HL-60 (cell line): ENCODE measurements around the gene ANKRD17.

ENCODE experiments used
- GABPA ChIP-seq: IDR thresholded peaks from 2 replicates; pipeline ENCODE4 v1.6.1; 2012; ENCODE audit warnings: low read depth
- POLR2AphosphoS5 ChIP-seq: IDR thresholded peaks from 2 replicates; pipeline ENCODE4 v1.6.1; 2012; ENCODE audit warnings: low read depth
- TF ChIP-seq, protein P1 (sequence below): IDR thresholded peaks from one replicate; pipeline ENCODE4 v1.5.1; 2011; ENCODE audit warnings: low read length, control low read depth, inconsistent platforms; ENCODE audit not compliant: insufficient read depth

DNA sequence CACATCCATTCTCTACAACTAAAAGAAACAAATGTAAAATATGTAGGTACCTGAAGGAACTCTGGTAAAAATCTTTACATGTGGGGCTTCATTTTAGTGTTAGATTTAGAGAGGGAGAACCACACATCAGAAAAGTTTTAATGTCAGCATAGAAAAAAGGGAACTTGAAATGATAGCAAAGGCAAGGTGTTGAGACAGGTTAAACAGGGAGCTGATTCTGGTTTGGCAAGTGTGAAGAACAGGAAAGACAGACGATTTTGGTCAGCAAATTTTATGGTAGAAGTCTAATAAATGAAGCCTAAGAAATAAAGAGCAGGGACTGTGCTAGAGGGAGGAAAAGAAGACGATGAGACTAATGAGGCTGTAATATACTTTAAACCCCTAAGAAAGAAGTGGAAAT, 121.5 kb downstream of the ANKRD17 start:
- TF ChIP-seq, protein P1, sequence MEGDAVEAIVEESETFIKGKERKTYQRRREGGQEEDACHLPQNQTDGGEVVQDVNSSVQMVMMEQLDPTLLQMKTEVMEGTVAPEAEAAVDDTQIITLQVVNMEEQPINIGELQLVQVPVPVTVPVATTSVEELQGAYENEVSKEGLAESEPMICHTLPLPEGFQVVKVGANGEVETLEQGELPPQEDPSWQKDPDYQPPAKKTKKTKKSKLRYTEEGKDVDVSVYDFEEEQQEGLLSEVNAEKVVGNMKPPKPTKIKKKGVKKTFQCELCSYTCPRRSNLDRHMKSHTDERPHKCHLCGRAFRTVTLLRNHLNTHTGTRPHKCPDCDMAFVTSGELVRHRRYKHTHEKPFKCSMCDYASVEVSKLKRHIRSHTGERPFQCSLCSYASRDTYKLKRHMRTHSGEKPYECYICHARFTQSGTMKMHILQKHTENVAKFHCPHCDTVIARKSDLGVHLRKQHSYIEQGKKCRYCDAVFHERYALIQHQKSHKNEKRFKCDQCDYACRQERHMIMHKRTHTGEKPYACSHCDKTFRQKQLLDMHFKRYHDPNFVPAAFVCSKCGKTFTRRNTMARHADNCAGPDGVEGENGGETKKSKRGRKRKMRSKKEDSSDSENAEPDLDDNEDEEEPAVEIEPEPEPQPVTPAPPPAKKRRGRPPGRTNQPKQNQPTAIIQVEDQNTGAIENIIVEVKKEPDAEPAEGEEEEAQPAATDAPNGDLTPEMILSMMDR, result no peak
- TF ChIP-seq GABPA (no peak), POLR2AphosphoS5 (no peak)
